Sciatic nerve (tissue), 2 donors: ENCODE results near the gene NPW. TPM values are rescaled to one million over a fixed set of nuclear protein-coding genes. Genes with fewer than 3 reads are reported as not detected.

Experiments
- ATAC-seq: fragments of 200-7000 bp; cut with Tn5 transposase; one replicate; pipeline ENCODE4 v1.9.1; 2020; ENCODE audit warnings: mild to moderate bottlenecking, moderate library complexity
- DNase-seq: peaks from one replicate; pipeline ENCODE4 v3.0.0-alpha.2; 2020; ENCODE audit warnings: low spot score
- intact Hi-C: fragments of 100-400 bp; cut with DNase I; formaldehyde crosslinking; loops from one replicate; pipeline ENCODE4 v1.14.2; 2022
- total RNA-seq: library from RNA; stranded (reverse); fragmentation: NEBNext Ultra II Directional; extraction: Animal tissue kit (Norgen Biotek cat#: 25700); gene quantifications from one replicate; pipeline ENCODE4 v1.2.1, GENCODE V29; 2021
- donor health status: DM: no; HTN: no; CAD: no.
- donor health status: DM: no; HTN: no; CAD: no.

The NPW gene
- total RNA-seq, 1 donor from 2014 or later = 0.36 TPM

GRCh38 chr16:1998852-1999801 is 20.5 kb upstream of the NPW start:
- no peak for ATAC-seq
- no peak for DNase-seq
- intact Hi-C loops = no loop called here

- ATAC-seq (no peak), DNase-seq (no peak)
- intact Hi-C loops = no loop called here
These were observed 19.6 kb upstream of the NPW start for GRCh38 chr16:1999866-2000514.

GRCh38 chr16:2001035-2001434 is 18.6 kb upstream of the NPW start:
- DNase-seq (no peak), ATAC-seq (no peak)
- intact Hi-C loops = no loop called here

- no peak for ATAC-seq
These were observed 17.9 kb upstream of the NPW start for GRCh38 chr16:2001456-2002355.

GRCh38 chr16:2002406-2003230 is 17.0 kb upstream of the NPW start:
- ATAC-seq (no peak), DNase-seq (no peak)
- intact Hi-C loops = no loop called here

More at GRCh38 chr16:2001456-2002355, 17.9 kb upstream of the NPW start:
- intact Hi-C loops = no loop called here
- no peak for DNase-seq

GRCh38 chr16:2003231-2003826 is 16.3 kb upstream of the NPW start:
- DNase-seq = no peak
- intact Hi-C loops = no loop called here
- ATAC-seq = no peak

GRCh38 chr16:2003827-2004641 is 15.6 kb upstream of the NPW start:
- intact Hi-C loops = no loop called here
- DNase-seq = peak; percentile 88
- peak; percentile 76 for ATAC-seq

GRCh38 chr16:2004795-2005517 is 14.6 kb upstream of the NPW start:
- ATAC-seq (peak; percentile 3), DNase-seq (no peak)
- intact Hi-C loops = loop anchor here (5.0 kb wide), 1 partner anchor 252 kb away; no protein-coding TSS in a partner anchor

- DNase-seq (peak; percentile 72), ATAC-seq (no peak)
- intact Hi-C loops = loop anchor here (5.0 kb wide), 1 partner anchor 252 kb away; no protein-coding TSS in a partner anchor
These were observed 13.9 kb upstream of the NPW start for GRCh38 chr16:2005646-2006045.

- DNase-seq (no peak), ATAC-seq (no peak)
- intact Hi-C loops = loop anchor here (5.0 kb wide), 1 partner anchor 251 kb away; no protein-coding TSS in a partner anchor
These were observed 13.3 kb upstream of the NPW start for GRCh38 chr16:2006317-2006716.

- intact Hi-C loops = loop anchor here (5.0 kb wide), 1 partner anchor 250 kb away; no protein-coding TSS in a partner anchor
- DNase-seq = no peak
- ATAC-seq = no peak
These were observed 12.3 kb upstream of the NPW start for GRCh38 chr16:2007081-2007836.

- DNase-seq (no peak), ATAC-seq (peak; percentile 3)
- intact Hi-C loops = loop anchor here (5.0 kb wide), 1 partner anchor 249 kb away; no protein-coding TSS in a partner anchor
These were observed 11.5 kb upstream of the NPW start for GRCh38 chr16:2008009-2008526.

- intact Hi-C loops = loop anchor here (5.0 kb wide), 1 partner anchor 249 kb away; no protein-coding TSS in a partner anchor
- DNase-seq = peak; percentile 67
- ATAC-seq = no peak
These were observed 10.9 kb upstream of the NPW start for GRCh38 chr16:2008631-2009163.

- intact Hi-C loops = loop anchor here (5.0 kb wide), 1 partner anchor 248 kb away; no protein-coding TSS in a partner anchor
- peak; percentile 68 for DNase-seq
- no peak for ATAC-seq
These were observed 10.3 kb upstream of the NPW start for GRCh38 chr16:2009164-2009711.
